Measurements from ENCODE around the gene VASH1.

GRCh38 chr14:76793324-76793723, 32.1 kb downstream of the VASH1 start:
- TF ChIP-seq CTCF (optimal IDR thresholded peaks at IDR 0.05 in 1 of 3, IDR thresholded peaks at IDR 0.05 in 1 of 3, conservative IDR thresholded peaks at IDR 0.05 in 1 of 3; ENCODE audit: extremely low read depth in 1 of 3, insufficient read depth in 2 of 3, low read length in 3 of 3) (no peak), EZH2 (IDR thresholded peaks at IDR 0.05; ENCODE audit: low read length) (no peak)

Measured in keratinocyte (primary cell).